HG02852 (cell line): ENCODE results near the gene RAB22A.

ENCODE experiments used
- ATAC-seq: cut with Tn5 transposase; IDR thresholded peaks from one replicate; pipeline ENCODE4 v1.9.1; 2021; ENCODE audit warnings: mild to moderate bottlenecking, moderate library complexity; ENCODE audit not compliant: unreplicated experiment

Gene RAB22A

GRCh38 chr20:58384821-58385220, 75.3 kb downstream of the RAB22A start:
- ATAC-seq = no peak

GRCh38 chr20:58388028-58388601, 78.6 kb downstream of the RAB22A start:
- no peak for ATAC-seq

GRCh38 chr20:58388882-58389323, 79.4 kb downstream of the RAB22A start, which contains the start of gene VAPB:
Gene VAPB (plus strand): TSS chr20:58389229. CDS start chr20:58389460, 231 bp downstream.
- peak; percentile 94 for ATAC-seq

GRCh38 chr20:58389324-58389967, 79.9 kb downstream of the RAB22A start:
- ATAC-seq = peak; percentile 38

GRCh38 chr20:58389968-58390658, 80.6 kb downstream of the RAB22A start:
- ATAC-seq = no peak

- ATAC-seq = no peak
Measured at GRCh38 chr20:58390659-58391035, 81.1 kb downstream of the RAB22A start.

- ATAC-seq = no peak
Measured at GRCh38 chr20:58392286-58392685, 82.8 kb downstream of the RAB22A start.

- ATAC-seq = no peak
Measured at GRCh38 chr20:58393299-58393698, 83.8 kb downstream of the RAB22A start.

GRCh38 chr20:58394801-58395200, 85.3 kb downstream of the RAB22A start:
- ATAC-seq = no peak

- ATAC-seq = no peak
Measured at GRCh38 chr20:58395604-58396003, 86.1 kb downstream of the RAB22A start.

- no peak for ATAC-seq
Measured at GRCh38 chr20:58397429-58397828, 87.9 kb downstream of the RAB22A start.

GRCh38 chr20:58398254-58398653, 88.7 kb downstream of the RAB22A start:
- ATAC-seq = no peak

- no peak for ATAC-seq
Measured at GRCh38 chr20:58399926-58400325, 90.4 kb downstream of the RAB22A start.

GRCh38 chr20:58401162-58401561, 91.6 kb downstream of the RAB22A start:
- ATAC-seq = no peak

- no peak for ATAC-seq
Measured at GRCh38 chr20:58402305-58402704, 92.8 kb downstream of the RAB22A start.

- peak; percentile 84 for ATAC-seq
Measured at GRCh38 chr20:58402827-58403226, 93.3 kb downstream of the RAB22A start.

- ATAC-seq = peak; percentile 33
Measured at GRCh38 chr20:58403272-58403671, 93.8 kb downstream of the RAB22A start.

GRCh38 chr20:58405504-58406291, 96.2 kb downstream of the RAB22A start:
- ATAC-seq = no peak

GRCh38 chr20:58406422-58407001, 97.0 kb downstream of the RAB22A start:
- no peak for ATAC-seq

- ATAC-seq = no peak
Measured at GRCh38 chr20:58407201-58407873, 97.8 kb downstream of the RAB22A start.
